GM18526 (cell line): ENCODE data around the gene DEK.

ENCODE experiments used
- POLR2A ChIP-seq: IDR thresholded peaks from 3 replicates; pipeline ENCODE4 v1.6.1; 2011; ENCODE audit not compliant: insufficient read length; ENCODE audit errors: extremely low read depth

The DEK gene

DNA sequence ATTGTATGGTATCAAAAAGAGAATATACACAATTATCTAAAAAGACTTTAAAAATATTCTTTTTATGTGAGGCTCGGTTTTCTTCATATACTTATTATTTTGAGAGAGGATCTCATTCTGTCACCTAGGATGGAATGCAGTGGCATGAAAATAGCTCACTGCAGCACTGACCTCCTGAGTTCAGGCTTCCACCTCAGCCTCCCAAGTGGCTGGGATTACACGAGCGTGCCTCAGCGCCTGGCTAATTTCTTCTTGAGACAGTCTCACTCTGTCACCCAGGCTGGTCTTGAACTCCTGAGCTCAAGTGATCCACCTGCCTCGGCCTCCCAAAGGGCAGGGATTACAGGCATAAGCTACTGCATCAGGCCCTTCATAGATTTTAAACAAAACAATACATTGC lies 10.7 kb downstream of the DEK start:
- no peak for TF ChIP-seq POLR2A

DNA sequence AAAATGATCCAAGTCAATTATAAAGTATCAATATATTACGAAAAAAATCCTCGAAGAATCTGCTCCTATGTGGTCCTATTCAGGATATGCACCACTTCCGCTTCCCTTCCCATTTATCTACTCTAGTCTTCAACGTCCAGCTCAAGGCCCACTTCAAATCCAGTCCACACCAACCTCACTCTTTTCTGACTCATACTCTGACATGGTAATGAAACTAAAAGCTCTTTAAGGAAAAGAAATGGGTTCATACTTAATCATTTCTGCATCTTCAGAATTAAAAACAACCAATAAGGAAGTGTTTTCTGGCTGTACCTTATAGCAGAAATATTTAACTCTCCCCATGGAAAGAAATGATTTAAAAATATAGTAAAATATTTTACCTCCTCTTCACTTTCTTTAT lies 15.1 kb downstream of the DEK start:
- TF ChIP-seq POLR2A: no peak

DNA sequence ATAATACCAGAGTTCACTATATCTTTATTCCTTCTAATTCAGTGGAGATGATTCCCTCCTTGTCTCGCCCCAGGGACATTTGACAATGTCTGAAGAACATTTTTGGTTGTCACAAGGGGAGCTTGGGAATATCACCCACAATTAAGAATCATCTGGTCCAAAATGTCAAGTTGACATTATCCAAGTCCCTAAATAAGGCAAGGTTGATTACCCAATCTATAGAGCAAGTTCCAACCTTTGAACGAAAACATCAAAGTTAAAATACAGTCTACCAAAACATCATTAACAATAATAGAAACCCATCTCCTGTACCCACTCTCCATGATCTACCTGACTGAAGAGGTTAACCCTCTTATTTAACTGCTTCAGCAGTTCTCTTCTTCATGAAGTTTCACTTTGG lies 15.6 kb downstream of the DEK start:
- no peak for TF ChIP-seq POLR2A

DNA sequence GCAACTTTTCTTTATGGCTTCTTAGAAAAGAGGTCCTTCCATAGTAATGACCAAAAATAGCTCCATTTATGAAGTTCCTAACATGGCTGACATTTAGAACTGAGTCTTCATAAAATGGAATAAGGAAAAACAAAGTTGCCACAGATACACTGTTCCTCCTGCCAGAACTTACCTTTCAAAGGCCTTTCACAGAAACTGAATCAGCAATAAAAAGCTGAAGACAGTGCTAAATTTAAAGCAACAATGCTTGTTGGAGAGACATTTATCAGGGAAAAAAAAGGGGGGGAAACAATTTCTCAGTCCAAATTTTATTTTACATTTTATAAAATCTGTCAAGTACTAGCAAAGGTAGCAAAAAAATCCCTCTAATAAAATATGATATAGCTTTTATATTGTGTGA lies 17.3 kb downstream of the DEK start:
- no peak for TF ChIP-seq POLR2A

DNA sequence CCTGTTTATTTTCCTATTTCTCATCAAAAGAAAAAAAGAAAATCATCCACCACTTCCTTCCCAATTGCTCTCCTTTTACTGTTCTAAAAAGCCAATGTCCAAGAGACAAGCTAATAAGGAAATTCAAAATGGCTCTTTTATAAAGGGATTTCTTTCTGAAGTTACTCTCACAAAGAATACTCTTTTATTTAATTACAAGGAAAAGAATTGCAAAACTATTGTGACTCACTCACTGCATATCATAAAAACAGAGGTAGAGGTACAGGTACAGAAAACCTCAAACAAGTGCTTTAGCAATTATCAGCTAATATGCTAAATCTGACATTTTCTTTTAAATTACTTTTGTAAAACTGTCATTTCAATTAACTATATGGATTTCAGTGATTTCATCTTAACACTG lies 18.1 kb downstream of the DEK start:
- TF ChIP-seq POLR2A: no peak

DNA sequence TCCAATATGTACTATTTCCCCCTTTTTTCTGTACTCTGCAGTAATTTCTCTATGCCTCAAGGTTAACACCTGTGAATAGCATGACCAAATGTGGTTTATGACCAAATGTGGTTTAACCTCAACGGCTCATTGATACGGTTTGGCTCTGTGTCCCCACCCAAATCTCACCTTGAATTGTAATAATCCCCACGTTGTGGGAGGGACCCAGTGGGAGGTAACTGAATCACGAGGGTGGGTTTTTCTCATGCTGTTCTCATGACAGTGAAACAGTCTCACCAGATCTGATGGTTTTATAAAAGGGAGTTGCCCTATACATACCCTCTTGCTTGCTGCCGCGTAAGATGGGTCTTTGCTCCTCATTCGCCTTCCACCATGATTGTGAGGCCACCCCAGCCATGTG lies 18.7 kb downstream of the DEK start:
- TF ChIP-seq POLR2A: no peak

DNA sequence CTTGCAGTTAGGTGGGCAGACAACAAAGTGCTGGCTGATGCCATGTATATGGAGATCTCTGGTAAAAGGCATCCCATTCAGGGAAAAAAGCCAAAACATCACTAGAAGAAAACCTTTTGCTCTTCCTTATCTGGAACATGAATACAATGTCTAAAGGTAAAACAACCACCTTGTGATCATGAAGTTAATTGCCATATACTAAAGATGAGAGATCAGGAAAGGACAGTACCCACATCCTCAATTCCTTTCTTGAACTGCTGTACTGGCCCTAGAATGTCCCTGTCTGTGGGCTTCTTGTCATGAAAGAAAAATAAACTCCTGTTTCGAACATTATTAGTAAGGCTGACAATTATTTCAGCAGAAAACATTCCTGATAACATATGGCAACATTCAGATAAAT lies 19.3 kb downstream of the DEK start:
- no peak for TF ChIP-seq POLR2A

DNA sequence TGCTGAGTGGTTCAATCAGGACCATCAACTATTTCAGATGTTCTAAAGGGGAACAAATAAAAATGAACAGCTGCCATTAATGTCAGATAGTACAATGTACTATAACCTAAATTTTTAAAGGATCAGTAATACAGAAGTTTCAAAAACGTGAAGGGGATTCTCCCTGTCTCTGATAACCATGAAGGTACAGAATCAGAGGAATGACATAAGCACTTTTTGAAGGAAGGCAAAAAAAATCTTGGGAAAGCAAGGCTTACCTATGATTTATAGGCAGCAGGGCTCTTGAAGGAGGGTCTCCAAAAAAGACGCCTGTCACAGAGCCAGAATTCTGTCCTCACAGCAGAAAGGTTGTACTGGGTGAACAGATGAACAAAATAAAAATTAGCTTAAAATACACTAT lies 20.1 kb downstream of the DEK start:
- TF ChIP-seq POLR2A: no peak

DNA sequence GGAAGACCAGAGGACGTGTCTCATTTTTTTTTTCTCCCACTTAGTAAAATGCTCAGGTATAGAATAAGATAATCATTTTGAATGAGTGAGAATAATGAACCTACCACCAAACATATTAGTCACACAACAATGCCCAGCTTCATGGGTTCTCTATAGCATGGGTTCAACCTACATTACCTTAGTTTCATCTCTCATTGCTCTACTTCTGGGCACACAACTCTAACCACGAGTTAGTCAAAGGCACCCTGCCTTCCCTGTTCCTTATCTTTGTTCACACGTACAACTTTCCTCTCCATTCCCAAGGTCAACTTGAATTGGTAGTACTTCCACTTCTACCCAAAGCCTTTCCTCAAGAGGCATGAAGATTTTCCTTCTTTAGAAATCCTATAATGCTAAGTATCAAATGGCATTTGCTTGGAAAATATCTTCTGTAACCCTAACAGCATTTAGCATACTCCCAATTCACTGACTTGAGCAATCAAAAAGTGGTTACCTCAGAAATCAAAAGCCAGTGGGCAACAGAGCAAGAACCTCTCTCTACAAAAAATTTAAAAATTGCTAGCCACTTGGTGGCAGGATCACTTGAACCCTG lies 20.9 kb downstream of the DEK start:
- TF ChIP-seq POLR2A: no peak

DNA sequence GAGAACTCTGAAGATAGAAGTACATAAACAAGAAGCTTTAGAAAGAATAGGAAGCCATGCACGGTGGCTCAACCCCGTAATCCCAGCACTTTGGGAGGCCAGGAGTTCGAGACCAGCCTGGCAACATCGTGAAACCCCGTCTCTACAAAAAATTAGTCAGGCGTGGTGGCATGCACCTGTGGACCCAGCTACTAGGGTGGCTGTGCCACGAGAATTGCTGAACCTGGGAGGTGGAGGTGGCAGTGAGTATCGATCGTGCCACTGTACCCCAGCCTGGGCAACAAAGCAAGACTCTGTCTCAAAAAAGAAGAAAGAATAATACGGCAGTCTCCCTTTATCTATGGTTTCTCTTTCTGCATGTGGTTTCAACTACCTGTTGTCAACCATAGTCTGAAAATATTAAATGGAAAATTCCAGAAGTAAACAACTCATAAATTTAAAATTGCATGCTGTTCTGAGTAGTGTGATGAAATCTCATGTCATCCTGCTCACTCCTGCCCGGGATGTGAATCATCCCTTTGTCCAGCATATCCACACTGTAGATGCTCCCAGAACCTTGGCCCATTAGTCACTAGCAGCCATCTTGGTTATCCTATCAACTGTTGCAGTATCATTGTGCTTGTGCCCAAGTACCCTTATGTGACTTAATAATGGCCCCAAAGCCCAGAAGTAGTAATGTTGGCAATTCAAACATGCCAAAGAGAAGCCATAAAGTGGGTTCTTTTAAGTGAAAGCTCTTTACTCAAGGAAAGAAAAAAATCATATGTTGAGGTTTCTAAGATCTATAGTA lies 22.1 kb downstream of the DEK start:
- TF ChIP-seq POLR2A: no peak

DNA sequence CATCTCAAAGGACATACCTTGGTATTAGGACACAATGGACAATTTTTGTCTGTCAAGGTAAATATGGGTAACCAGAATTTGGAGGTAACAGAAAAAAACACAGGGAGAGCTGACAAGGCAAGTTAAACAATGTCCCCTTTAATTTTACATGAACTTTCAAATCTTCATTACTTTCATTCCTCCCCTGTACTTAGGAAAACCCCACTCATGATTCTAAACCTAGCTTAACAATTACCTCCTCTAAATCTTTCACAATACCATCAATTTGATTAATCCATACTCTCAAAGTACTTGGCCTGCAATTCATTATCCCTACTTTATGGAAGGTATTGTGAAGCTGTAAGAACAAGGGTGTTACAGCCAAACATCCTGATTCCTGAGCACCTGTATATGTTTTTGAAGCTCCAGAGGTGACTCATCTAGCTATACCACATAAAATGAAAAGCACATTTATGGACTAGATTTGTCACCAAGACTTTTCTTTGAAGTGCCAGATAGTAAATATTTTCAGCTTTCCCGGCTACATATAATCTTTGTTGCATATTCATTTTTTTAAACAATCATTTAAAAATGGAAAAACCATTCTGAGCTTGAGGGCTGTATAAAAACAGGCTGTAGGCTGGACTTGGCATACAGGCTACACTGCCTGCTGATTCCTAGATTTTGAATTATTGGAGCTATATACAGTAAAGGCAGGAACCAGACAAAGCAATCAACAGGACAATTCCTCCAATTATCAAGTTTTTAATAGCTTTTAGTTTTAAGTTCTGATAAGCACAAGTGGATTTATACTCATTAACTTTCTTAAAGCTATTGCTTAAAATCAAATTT lies 22.9 kb downstream of the DEK start:
- TF ChIP-seq POLR2A: no peak

DNA sequence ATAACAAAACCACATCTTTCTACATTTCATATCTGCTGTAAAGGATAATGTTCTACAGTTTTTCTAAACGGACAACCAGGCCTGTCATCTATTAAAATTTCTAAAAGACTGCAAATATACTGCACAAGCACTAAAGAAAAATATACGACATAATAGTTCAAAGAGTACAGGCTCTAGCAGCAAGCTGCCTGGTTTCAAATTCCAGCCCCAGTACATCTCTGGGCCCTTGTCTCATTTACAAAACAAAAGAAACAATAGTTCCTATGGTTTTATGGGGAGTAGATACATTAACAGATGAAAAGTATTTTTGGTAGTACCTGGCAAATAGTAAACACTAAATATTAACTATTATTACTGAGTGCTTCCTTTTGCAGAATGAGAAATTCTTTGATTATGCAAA lies 24.1 kb downstream of the DEK start:
- no peak for TF ChIP-seq POLR2A

DNA sequence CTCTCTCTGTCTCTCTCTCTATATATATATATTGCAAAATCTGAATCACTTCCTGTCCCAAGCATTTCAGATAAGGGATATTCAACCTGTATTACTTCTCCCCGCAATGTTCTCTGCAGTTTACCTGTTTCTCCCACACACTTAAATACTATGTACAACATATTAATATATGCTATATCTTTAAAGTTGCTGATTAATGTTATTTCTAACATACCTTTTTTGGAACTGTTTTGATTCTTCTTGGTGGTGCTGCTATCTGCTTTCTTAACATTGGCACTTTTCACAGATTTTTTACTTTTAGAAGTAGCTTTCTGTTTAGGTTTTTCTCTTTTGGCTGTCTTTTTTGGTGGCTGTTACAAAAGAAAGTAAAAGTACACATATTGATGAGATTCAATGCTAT lies 27.2 kb downstream of the DEK start:
- no peak for TF ChIP-seq POLR2A

DNA sequence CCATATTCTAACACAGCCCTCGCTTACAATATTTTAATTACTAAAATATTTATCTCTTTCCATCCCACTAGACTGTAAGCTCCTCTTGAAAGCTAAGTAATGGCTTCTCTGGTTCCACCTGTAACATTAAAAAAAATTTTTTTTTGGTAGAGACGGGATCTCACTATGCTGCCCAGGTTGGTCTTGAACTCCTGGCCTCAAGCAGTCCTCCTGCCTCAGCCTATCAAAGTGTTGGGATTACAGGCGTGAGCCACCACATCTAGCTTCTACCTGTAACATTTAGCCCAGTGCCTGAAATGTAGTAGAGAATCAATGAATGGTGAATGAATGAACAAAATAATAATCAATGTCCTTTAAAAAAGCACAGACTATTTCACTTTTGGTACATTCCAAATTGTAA lies 28.8 kb downstream of the DEK start:
- no peak for TF ChIP-seq POLR2A

DNA sequence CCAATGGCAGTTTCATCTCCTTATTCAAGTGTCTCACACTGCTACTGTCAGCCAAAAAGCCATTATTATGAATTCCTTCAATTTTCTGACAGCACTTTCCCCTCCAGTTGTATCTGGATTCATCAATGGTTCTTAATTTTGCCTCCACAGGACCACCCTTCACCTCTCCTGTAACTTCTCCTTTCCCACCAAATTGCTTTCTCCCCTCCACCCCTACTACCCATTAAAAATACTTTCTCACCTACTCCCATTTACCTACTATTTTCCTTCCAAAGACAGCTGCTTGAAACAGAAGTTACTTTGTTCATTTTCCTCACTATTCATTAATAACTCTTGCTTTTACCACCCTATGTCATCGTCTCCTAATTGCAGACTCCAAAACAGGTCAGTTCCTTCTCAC lies 29.8 kb downstream of the DEK start:
- no peak for TF ChIP-seq POLR2A

DNA sequence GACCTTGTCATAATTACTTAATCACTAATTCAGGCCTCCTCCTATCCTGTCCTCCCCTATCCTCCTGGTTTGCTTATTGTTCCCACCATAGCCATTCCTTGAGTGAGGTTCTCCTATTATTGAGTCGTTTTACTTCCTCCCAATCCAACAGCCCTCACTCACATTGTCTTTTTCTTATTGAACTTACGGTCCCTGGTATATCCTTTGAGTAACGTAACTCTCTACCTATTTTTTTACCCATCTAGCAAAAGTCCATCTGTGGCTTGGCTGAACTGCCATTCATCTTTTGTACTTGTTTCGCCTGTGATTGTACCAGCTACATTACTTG lies 43.1 kb downstream of the DEK start:
- no peak for TF ChIP-seq POLR2A
